GM18861 (cell line): ENCODE measurements around the gene SP5.
"Not testable (repeated sequence)": the region's sequence is repeated elsewhere in the genome, so short reads cannot be mapped to it uniquely, and the experiment has no call there.

Experiments
- ATAC-seq: cut with Tn5 transposase; IDR thresholded peaks from one replicate; pipeline ENCODE4 v1.9.1; 2021; ENCODE audit not compliant: unreplicated experiment

Gene SP5

DNA sequence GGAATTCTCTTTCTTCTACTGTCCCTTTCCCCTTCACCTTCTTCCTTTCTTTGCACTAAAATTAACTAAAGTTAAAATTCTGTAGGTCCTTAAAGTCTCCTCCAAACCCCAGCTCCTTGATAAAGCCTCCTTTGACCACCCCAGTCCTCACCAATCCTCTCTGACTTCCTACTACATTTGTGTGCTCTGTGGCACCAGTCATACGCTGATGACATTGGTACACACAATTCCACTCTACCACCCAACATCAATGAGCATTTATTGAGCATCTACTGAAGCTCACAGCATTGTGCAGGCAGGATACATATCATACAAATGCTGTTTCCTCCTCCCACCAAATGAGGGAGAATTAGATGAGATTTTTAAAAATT, 4.5 kb upstream of the SP5 start:
- no peak for ATAC-seq

DNA sequence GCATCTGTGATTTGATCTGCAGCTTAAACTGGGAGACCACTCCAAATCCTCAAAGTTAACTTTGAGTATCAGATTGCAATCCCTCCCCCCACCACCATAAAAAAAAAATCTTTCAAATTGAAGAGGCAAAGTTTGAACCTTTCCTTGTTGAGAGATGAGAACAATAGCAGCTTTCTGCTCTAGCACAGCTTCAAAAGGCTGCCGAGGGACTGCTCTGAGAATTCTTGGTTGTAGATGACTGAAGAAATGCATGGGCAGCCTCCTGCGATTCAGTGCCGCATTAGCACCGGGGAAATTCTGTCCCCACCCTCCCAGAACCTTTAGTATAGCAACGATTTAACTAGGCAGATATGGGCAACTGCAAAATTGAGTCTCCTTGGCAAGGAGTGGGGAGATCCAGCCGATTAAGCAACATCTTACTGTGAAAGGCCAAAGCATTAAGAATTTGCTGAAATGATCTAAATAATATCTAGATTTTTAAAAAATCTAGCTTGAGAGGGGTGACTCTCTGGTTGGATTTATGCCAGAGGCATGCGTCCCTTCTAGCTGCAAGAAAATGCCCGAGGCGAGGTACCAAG, 3.9 kb upstream of the SP5 start:
- no peak for ATAC-seq

DNA sequence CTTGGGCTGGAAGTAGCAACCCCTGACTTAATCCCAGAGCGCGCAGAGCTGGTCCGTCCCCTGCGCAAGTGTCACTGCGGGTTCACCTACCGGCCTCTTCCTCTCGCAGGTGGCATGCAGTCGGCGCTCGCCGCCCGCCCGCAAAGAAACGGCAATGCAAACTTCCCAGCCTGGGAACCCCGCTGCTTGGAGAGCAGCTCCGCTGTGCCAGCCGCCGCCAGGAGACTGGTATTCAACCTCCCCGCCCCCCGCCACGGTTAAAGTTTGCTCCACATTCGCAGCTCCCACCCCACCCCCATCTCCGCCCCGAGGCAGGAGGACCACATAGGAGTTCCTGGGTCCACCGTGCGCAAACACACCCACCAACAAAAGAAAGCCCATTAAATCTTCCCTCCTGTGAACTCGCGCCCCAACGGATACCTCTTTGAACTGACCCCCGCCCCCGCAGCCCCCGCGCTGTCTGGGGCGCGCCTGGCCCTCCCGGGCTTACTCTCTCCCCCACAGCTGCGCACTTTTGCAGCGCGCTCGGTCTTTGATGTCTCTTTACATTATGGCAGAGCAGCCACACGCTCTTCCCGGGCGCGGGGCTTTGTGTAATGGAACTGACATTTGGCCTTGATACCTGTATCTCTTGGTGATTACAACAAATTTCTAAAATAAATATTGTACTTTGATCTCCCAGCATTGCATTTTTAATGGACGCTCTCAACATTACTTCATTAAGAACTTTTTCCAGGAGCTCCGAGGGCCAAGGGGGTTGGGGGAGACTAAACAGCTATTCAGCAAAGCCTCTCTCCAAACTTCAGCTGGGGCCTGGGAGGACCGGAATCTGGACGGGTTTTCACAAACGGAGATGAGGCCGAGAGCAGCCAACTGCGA, 3.1 kb upstream of the SP5 start:
- no peak for ATAC-seq

DNA sequence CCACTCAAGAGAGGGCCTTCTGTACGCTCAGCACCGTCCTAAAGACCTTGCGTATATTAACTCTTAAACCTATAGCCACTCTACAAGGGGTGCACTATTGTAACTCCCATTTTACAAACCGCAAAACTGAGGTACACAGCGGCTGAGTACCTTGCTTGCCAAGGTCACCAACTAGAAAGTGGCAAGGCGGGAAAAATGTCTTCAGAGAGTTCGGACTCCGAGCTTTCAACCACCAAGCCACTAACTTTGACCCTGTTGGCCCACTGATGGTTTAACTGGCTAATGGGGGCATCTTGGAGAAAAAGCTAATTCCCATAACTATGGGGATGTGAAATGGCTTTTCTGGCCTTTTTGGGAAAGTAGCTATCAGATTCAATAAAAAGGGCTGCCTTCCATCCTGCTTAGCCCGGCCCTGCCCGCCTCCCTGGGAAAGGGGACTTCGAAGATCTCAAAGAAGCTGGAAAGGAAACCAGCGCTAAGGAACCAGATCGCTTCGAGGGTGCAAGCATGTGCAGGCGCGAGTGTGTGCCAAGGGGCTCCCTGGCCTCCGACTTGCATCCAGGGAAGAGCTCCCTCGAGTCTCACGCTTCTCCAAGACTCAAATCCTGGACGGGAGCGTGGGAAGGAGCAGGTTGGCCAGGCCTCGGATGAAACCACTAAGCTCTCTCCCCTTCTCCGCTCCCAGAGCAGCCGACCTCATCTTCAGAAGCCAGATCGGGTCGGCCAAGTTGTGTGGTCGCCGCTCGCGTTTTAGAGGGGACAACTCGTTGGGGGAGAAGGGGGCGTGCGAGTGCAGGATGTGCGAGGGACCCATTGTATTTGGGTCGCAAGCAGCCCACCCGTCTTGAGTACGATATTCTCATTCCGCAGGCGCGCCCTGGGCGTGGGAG, 2.2 kb upstream of the SP5 start:
- no peak for ATAC-seq

DNA sequence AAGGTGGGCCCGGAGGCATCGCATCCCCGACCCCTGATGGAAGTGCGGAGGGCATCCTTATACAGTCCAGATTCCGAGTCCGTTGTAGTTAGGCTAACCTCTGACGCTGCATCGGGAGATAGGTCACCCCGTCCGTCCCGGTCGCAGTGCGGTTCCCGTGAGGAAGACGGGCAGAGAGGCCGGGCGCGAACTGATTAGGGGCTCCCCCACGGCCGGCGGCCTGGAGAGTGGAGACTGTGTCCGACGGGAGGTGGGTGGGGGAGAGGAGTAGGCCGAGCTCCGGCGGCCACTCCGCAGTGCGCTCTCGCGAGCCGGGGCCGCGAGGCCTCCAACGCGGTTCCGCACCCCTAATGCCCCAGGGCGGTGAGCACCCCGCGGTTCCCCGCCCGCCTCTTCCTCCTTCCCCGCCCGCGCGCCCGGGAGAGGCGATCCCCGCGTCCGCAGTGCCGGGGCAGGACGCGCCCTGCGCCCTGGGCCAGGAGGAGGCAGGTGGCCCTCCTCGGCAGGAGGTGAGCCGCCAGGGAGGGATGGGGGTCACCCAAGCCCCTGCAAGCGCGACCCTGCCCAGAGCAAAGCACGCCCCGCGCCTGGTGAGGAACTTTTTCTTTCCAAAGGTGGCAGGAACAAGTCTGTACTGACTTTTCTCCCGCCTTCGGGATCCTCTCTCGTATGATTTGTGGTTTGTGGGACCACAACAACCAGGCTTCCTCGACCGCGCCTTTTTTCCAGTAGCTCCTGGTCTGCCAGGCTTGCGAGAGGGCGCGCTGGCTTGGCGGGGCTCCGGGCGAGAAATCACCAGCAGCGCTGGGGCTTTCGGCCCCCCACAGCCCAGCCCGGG, 1.4 kb upstream of the SP5 start:
- no peak for ATAC-seq

DNA sequence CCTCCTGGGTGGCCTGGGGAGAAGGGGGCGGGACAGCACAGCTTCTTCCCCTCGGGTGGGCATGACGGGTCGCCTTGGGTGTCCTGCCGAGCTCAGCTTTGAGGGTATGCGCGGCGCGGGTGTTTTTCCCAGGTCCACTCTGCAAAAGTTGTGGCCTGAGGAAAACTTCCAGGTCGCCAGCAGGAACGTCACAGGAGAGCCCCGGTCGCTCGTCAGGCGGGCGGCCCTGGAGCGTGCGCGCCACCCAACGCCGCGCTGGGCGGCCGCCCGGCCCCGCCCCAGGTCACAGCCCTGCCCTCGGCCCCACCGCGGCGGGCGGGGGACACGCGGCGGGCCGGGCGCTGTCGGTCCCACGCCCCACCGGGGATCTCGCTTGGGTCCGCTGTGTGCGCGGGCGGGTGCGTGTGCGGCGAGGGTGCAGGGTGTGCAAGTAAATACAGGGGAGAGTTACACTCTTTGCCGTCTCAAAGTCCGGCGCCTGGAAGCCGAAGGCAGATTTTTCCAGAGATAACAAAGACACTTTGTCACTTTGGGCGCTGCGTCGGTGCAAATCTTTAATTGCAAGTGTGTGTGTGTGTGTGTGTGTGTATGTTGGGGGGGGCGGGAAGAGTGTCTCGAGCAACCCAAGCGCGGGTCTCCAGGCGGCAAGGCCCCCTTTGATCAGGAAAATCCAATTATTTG, 616 bp upstream of the SP5 start:
- ATAC-seq = no peak

DNA sequence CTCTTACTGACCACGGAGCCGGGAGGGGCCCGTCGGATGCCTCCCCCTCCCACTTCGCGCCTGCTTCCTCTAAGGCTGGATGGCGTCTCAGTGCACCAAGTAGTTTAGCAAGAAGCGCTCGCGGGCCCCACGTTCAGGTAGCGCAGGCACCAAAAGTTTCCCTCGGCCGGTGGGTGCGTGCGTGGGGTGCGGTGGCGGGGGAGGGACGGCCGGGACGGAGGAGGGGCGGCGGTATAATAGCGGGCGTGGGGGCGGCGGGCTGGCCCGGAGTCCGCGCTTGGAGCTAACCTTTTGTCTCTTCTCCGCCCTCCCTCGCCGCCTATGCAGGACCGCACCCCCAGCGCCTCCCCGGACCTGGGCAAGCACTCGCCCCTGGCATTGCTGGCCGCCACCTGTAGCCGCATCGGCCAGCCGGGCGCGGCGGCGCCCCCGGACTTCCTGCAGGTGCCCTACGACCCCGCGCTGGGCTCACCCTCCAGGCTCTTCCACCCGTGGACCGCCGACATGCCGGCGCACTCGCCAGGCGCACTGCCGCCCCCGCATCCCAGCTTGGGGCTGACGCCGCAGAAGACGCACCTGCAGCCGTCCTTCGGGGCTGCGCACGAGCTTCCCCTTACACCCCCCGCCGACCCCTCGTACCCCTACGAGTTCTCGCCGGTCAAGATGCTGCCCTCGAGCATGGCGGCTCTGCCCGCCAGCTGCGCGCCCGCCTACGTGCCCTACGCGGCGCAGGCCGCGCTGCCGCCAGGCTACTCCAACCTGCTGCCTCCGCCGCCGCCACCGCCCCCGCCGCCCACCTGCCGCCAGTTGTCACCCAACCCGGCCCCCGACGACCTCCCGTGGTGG, 1.0 kb downstream of the SP5 start:
- no peak for ATAC-seq

DNA sequence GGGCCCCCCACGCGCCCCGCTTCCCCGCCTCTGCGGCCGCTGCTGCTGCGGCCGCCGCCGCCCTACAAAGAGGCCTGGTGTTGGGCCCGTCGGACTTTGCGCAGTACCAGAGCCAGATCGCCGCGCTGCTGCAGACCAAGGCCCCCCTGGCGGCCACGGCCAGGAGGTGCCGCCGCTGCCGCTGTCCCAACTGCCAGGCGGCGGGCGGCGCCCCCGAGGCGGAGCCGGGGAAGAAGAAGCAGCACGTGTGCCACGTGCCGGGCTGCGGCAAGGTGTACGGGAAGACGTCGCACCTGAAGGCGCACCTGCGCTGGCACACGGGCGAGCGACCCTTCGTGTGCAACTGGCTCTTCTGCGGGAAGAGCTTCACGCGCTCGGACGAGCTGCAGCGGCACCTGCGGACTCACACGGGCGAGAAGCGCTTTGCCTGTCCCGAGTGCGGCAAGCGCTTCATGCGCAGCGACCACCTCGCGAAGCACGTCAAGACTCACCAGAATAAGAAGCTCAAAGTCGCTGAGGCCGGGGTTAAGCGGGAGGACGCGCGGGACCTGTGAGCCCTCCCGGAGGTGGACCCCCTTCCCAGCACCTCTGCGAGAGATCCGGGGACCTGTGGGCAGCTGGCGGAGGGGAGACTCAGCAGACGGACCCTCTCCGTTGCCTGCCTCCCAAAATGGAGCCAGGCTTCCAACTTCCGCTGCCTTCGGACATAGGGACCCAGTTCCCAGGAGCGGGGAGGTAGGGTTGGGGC, 1.9 kb downstream of the SP5 start:
- no peak for ATAC-seq

DNA sequence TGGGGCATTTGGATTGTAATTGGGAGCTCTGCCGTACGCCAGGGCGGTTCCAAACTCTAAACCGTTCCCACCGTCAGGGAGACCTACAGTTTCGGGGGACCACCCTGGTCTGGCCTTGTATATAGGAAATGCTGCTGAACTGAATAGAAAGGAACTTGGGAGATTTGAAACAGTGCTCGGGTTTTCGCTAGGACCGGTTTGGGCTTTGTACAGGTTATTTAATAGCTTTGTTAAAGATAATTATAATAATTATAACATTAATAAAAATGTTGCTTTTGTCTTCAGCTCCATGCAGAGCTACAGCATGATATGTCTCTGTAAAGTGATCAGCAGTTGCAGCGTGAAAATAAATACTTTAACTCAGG, 2.4 kb downstream of the SP5 start:
- ATAC-seq = no peak

DNA sequence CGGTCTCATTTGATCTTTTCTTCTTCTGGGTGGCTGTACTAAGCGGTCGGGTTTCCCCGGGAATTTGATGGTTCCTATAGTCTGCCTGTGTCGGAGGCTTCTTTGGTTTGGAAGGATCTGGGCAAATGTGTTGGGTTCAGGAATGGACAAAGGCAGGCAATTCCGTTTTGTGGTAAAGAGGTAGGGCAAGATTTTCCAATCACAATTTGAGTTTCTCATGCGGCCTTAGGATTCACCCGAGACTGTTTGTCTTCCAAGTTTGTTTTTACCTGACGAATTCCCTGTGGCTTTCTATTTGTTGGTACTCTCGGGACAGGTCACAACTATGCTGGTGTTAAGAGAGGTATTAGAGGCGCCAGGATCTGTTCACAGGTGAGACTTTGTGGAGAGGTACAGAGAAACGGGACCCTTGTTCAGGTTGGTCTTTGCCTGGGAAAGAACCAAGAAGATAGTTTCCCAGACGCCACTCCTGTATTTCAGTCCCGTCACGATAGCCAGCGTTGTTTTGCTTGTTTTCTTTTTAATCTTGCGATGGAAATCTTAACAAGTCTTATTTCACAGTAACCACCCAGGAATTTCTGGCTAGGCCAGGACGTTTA, 3.0 kb downstream of the SP5 start:
- no peak for ATAC-seq

DNA sequence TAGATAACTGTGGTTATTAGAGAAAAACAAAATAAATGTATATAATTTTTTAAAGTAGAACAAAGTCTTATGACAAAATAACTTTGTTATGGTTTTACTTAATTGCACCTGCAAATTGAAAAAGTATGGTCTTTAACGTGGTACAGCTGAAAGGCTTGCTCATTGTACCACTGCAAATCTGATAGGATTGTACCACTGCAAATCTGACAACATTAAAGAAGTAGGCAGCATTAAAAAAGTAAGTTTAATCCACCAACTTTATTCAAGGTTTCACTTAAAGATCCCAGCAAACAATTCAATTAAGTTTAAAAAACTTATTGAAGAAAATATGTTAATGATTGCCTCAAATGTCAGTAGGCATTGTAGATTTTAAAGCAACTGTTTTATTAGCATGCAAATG, 4.7 kb downstream of the SP5 start:
- no peak for ATAC-seq

DNA sequence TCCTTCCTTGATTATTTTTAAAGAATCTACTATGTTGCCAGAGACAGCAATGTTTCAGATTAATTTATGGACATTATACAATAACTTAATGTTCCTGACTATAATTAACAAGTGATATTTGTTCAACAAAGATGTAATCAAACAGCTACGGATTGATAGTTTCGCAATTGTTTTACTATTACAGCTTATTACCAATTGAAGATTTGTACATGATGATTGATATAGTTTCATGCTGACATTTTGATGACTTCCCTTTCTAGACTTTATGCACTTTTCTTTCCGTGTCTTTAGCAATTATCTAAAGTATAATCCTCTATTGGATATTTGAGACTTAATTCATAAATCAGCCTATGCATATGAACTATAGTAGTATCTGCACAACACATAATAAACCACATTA, 6.5 kb downstream of the SP5 start:
- ATAC-seq = no peak

DNA sequence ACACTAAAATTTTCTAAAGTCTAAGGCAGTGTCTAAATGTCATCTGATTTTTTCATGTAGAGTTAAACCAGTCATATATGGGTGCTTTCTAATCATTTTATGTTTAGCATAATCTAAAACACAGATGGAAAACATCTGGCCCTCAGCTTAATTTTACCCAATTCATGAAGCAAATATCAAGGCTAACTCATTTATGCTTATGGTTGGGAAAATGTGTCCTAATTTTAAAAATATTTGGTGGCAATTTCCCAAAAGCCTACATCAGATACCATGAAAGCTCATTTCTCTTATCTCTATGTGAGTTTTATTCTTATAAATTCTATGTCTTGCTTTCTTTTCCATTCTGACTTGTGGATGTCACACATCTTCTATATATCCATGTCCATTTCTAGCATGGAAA, 7.2 kb downstream of the SP5 start:
- no peak for ATAC-seq

DNA sequence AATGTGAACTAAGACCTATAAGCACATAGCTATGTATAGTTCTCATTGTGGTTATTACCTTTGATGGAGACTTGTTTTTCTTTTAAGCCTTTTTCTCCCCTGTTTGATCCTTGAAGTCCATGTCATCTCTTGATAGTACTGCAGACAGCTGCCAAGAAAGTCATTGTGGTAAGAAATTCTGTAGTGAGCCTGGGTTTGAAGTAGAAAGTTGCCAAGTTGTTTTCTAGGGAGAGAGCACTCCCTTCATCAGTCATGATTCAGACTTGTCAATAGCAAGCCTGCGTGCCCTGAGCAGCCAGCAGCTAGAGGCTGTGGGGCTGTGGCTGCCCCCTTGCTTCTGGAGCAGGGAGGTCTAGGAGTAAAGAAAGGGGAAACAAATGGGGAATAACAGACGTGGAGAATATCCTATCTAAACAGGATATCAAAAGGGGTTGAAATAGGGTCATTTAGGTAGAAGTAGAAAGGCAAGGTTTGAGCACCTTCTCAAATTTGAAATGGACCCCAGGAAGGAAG, 8.4 kb downstream of the SP5 start:
- no peak for ATAC-seq

DNA sequence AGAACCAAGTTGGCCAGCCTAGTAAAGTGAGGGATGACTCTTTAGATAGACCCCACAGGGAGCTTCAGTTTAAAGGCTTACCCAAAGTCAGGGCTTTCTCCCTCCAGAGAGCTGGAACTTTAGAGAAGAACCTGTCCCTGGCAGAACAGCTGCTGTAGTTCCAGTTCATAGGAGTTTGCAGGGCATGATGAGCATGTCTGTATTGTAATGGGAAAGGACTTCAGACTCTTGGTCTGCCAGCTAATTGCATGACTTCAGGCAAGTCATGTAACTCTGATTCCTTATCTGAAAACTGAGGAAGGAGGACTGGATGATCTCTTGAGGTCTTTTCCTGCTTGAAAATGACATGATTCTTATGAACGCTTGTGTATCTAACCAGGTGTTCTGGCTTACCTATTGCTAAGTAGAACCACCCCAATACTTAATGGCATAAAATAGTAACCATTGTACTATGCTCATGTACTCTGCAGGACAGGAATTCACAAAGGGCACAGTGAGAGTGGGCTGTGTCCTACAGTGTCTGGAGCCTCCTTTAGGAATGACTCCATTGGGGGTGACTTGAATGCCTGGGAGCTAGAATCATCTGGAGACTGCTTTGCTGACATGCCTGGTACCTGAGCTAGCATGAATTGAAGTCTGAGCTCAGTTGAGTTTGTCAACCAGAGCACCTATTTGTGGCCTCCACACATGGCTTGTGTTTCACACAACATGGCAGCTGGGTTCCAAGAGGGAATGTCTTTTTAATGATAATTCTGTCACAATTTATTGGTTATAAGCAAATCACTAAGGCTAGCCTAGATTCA, 18.9 kb downstream of the SP5 start:
- ATAC-seq = no peak

DNA sequence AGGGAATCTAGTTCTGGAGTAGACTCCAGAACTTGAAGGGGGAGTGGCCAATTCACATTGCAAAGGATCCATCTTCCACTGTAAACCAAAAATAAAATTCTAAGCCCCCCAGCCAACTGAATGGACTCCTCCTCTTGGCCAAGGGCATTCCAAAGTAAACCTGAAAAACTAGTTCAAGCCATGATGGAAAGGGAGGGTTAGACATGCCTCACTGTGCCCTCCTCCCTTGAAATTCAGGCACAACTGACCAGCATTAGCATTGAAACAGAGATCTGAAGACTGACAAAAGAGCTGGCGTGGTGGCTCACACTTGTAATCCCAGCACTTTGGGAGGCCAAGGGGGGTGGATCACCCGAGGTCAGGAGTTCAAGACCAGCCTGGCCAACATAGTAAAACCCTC, 19.5 kb downstream of the SP5 start:
- not testable (repeated sequence) for ATAC-seq

DNA sequence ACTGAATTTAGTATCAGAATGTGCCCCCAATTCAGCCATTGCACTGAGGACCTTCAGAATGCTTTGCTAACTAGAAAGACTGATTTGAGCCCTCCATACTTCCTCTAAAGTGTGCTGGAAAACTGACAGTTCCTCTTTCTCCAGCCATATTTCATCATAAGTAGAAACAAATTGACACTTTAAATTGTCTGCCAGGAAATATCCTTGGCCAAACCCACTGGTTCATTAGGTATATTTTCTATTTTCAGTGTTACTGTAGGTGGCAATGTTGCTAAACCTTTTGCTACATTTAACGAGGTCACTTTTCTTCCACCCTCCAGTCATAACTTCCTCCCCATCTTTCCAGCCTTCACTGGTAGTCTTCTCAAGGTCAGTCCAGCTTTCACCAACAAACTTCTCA, 21.5 kb downstream of the SP5 start:
- no peak for ATAC-seq
